Peyer's patch (tissue), 4 donors: ENCODE data around the gene TMEM170A.

Experiments used
- CTCF ChIP-seq, 6 experiments: fragments of 450-650 bp in 4 of 6; fragments of 200-600 bp in 2 of 6; sonication (generic) in 1 of 6; IDR thresholded peaks; one replicate each; pipeline ENCODE4 v1.5.1; 2017 to 2019; ENCODE audit warnings: antibody characterized with exemption in 6 of 6, mild to moderate bottlenecking in 3 of 6, moderate library complexity in 1 of 6
- POLR2A ChIP-seq, 2 donors: fragments of 450-650 bp; IDR thresholded peaks; one replicate each; pipeline ENCODE4 v1.5.1; 2017; ENCODE audit warnings: antibody characterized with exemption in 2 of 2, mild to moderate bottlenecking in 2 of 2, moderate library complexity in 2 of 2

GRCh38 chr16:75494661-75495075 is 30.2 kb upstream of the TMEM170A start:
- no peak for TF ChIP-seq POLR2A (IDR thresholded peaks at IDR 0.05)
- TF ChIP-seq CTCF (IDR thresholded peaks at IDR 0.05) = no peak
